Stimulated activated CD8-positive, alpha-beta memory T cell treated with anti-CD3 and anti-CD28 coated beads, Interleukin-4, amount 100 ng/mL, for 48 hours (primary cell): ENCODE measurements around the gene LRP11.

Experiments
- DNase-seq: peaks from one replicate; pipeline ENCODE4 v3.0.0-alpha.2; 2020

The LRP11 gene

GRCh38 chr6:149771925-149772324 lies 92.2 kb downstream of the LRP11 start:
- no peak for DNase-seq

- no peak for DNase-seq
Observed at GRCh38 chr6:149771185-149771584, 93.0 kb downstream of the LRP11 start.

GRCh38 chr6:149769676-149770075 lies 94.5 kb downstream of the LRP11 start:
- no peak for DNase-seq
